Endodermal cell (in vitro differentiated cells): Measurements from ENCODE around the gene CORO7. TPM values are rescaled to one million over a fixed set of nuclear protein-coding genes. Genes with fewer than 3 reads are reported as not detected.

Source experiments
- DNase-seq: peaks from one replicate; pipeline ENCODE4 v3.0.0-alpha.2; 2017
- H3K27ac ChIP-seq: 2 replicates; pipeline ENCODE4 v1.5.1; 2013; ENCODE audit warnings: mild to moderate bottlenecking, low read depth, low read length, moderate library complexity
- H3K27me3 ChIP-seq: 2 replicates; pipeline ENCODE4 v1.6.1; 2013; ENCODE audit warnings: mild to moderate bottlenecking, low read length, moderate library complexity; ENCODE audit not compliant: insufficient read depth, control insufficient read depth, poor library complexity, severe bottlenecking
- H3K36me3 ChIP-seq: 2 replicates; pipeline ENCODE4 v1.7.0; 2013; ENCODE audit warnings: mild to moderate bottlenecking, low read length, moderate library complexity; ENCODE audit not compliant: control insufficient read depth, insufficient read depth
- H3K4me1 ChIP-seq: one replicate; pipeline ENCODE4 v1.7.0; 2013; ENCODE audit warnings: low read length; ENCODE audit not compliant: control insufficient read depth, insufficient read depth
- H3K4me3 ChIP-seq: 2 replicates; pipeline ENCODE4 v1.5.1; 2013; ENCODE audit warnings: mild to moderate bottlenecking, low read length, moderate library complexity
- H3K9ac ChIP-seq: 2 replicates; pipeline ENCODE4 v1.6.1; 2013; ENCODE audit warnings: mild to moderate bottlenecking, low read length, moderate library complexity; ENCODE audit not compliant: poor library complexity, severe bottlenecking; ENCODE audit errors: extremely low read depth
- H3K9me3 ChIP-seq: 2 replicates; pipeline ENCODE4 v1.6.1; 2013; ENCODE audit warnings: mild to moderate bottlenecking, low read length, moderate library complexity; ENCODE audit not compliant: control insufficient read depth
- H3K27ac Mint-ChIP-seq: 2 replicates; pipeline ENCODE4 v1.8.0; 2020; ENCODE audit warnings: mixed read lengths
- H3K27me3 Mint-ChIP-seq: 2 replicates; pipeline ENCODE4 v1.8.0; 2021; ENCODE audit warnings: mild to moderate bottlenecking, mixed read lengths; ENCODE audit not compliant: insufficient read depth
- H3K36me3 Mint-ChIP-seq: 2 replicates; pipeline ENCODE4 v1.8.0; 2020; ENCODE audit warnings: low read depth, mixed read lengths
- H3K4me1 Mint-ChIP-seq: 2 replicates; pipeline ENCODE4 v1.8.0; 2020; ENCODE audit warnings: mixed read lengths
- H3K4me3 Mint-ChIP-seq: 2 replicates; pipeline ENCODE4 v1.8.0; 2020; ENCODE audit warnings: mild to moderate bottlenecking, moderate library complexity, mixed read lengths
- H3K9me3 Mint-ChIP-seq: 2 replicates; pipeline ENCODE4 v1.8.0; 2020; ENCODE audit warnings: mild to moderate bottlenecking, mixed read lengths
- CTCF ChIP-seq: fragments of 200-600 bp; sonication (generic); conservative IDR thresholded peaks from 2 replicates; pipeline ENCODE4 v1.5.0; 2021; ENCODE audit warnings: antibody characterized with exemption, mild to moderate bottlenecking
- WGBS, 2 experiments: methylation state at CpG; one replicate each; pipeline versions ENCODE4 v1.1.5 to v1.1.7; 2013; ENCODE audit warnings: missing lambda C conversion rate in 2 of 2, mixed read lengths in 1 of 2; ENCODE audit not compliant: insufficient coverage in 1 of 2, insufficient read length in 1 of 2; 5-methylcytosine and 5-hydroxymethylcytosine counted together
- total RNA-seq, 2 donors: library from RNA; stranded (reverse); fragmentation: NEBNext Ultra II Directional in 1 of 2; extraction: Animal tissue kit (Norgen Biotek cat#: 25700) in 1 of 2; gene quantifications; 2 replicates in 1 of 2; 3 replicates in 1 of 2; pipeline ENCODE4 v1.2.1, GENCODE V29; 2021

The CORO7 gene
- total RNA-seq, 2 donors from 2014 or later = 32.5 to 37.5 TPM

- Histone ChIP-seq H3K27ac (no peak overlapping the region), H3K4me3 (no peak overlapping the region), H3K9me3 (no peaks in the 10 kb centered on the region), H3K36me3 (no peaks in the 10 kb centered on the region), H3K4me1 (no peaks in the 10 kb centered on the region), H3K9ac (no peak overlapping the region), H3K27me3 (no peaks in the 10 kb centered on the region)
- Mint-ChIP-seq H3K4me1 (no peaks in the 10 kb centered on the region), H3K27me3 (no peaks in the 10 kb centered on the region), H3K4me3 (no peak overlapping the region), H3K27ac (no peak overlapping the region), H3K9me3 (no peaks in the 10 kb centered on the region), H3K36me3 (peaks cover 7% of the 10 kb centered on the region)
- peak; percentile 82 for DNase-seq
- 83% methylated on average over 10 of the region's 11 CpGs; no CpG with 5 or more reads in 1 of the 2 experiments for WGBS, 2 experiments
- no peak for TF ChIP-seq CTCF
Observed at GRCh38 chr16:4360538-4361021, 55.8 kb downstream of the CORO7 start.

- DNase-seq = no peak
- H3K9me3 Mint-ChIP-seq = no peaks in the 10 kb centered on the region
- H3K4me3 Mint-ChIP-seq = no peak overlapping the region
- H3K9ac ChIP-seq = no peak overlapping the region
- no peak overlapping the region for H3K4me3 ChIP-seq
- 91% methylated on average over 3 of the region's 3 CpGs; no CpG with 5 or more reads in 1 of the 2 experiments for WGBS, 2 experiments
- H3K4me1 Mint-ChIP-seq = peaks cover under 1% of the 10 kb centered on the region
- no peaks in the 10 kb centered on the region for H3K9me3 ChIP-seq
- H3K27me3 Mint-ChIP-seq = no peaks in the 10 kb centered on the region
- TF ChIP-seq CTCF = no peak
- no peaks in the 10 kb centered on the region for H3K36me3 ChIP-seq
- H3K36me3 Mint-ChIP-seq = peaks cover 7% of the 10 kb centered on the region
- H3K27ac ChIP-seq = no peak overlapping the region
- no peaks in the 10 kb centered on the region for H3K27me3 ChIP-seq
- H3K27ac Mint-ChIP-seq = no peak overlapping the region
- no peaks in the 10 kb centered on the region for H3K4me1 ChIP-seq
Observed at GRCh38 chr16:4359914-4360313, 56.5 kb downstream of the CORO7 start.

GRCh38 chr16:4358831-4359561 is 57.4 kb downstream of the CORO7 start:
- Mint-ChIP-seq H3K4me3 (no peak overlapping the region), H3K4me1 (peaks cover 2% of the 10 kb centered on the region), H3K9me3 (no peaks in the 10 kb centered on the region), H3K36me3 (peaks cover 6% of the 10 kb centered on the region), H3K27ac (no peak overlapping the region), H3K27me3 (no peaks in the 10 kb centered on the region)
- peak; percentile 99 for TF ChIP-seq CTCF
- no peaks in the 10 kb centered on the region for H3K27me3 ChIP-seq
- 48 to 59% methylated on average over 12 to 19 of the region's 19 CpGs for WGBS, 2 experiments
- no peaks in the 10 kb centered on the region for H3K9me3 ChIP-seq
- H3K9ac ChIP-seq = no peak overlapping the region
- H3K4me3 ChIP-seq = no peak overlapping the region
- no peaks in the 10 kb centered on the region for H3K36me3 ChIP-seq
- H3K4me1 ChIP-seq = no peaks in the 10 kb centered on the region
- no peak overlapping the region for H3K27ac ChIP-seq
- DNase-seq = peak; percentile 95
